Measurements from ENCODE around the gene CRIM1. TPM values are rescaled to one million over a fixed set of nuclear protein-coding genes. Genes with fewer than 3 reads are reported as not detected.

CRIM1 gene
- total and polyA plus RNA-seq, 2 of the 8 experiments (the other 6 are each of a cell fraction or from before 2014, with no cell fraction given) = 9.4 to 28.4 TPM

- Histone ChIP-seq H4K5ac (ENCODE audit: insufficient read length, low read depth, low read length) (no peak overlapping the region), H3K18ac (ENCODE audit: extremely low read depth, low read length) (no peak overlapping the region), H2AK5ac (ENCODE audit: low read depth, low read length) (no peak overlapping the region), H3K27ac (ENCODE audit: low read depth, low read length) (no peak overlapping the region), H3K23me2 (ENCODE audit: low read depth, low read length) (no peaks in the 10 kb centered on the region), H3K79me2 (ENCODE audit: control insufficient read depth in 1 of 2, insufficient read depth in 2 of 2, low read length in 2 of 2) (no peaks in the 10 kb centered on the region), H3K4me3 (ENCODE audit: extremely low read depth in 1 of 4, insufficient read depth in 2 of 4, low read depth in 3 of 4, low read length in 4 of 4) (no peak overlapping the region), H4K8ac (ENCODE audit: extremely low read depth, insufficient read depth, low read length) (no peak overlapping the region), H3K79me1 (ENCODE audit: low read depth, low read length) (no peaks in the 10 kb centered on the region), H3K14ac (ENCODE audit: insufficient read length) (no peak overlapping the region), H3K9me3 (ENCODE audit: insufficient read depth in 2 of 2, low read depth in 1 of 2, low read length in 1 of 2) (no peaks in the 10 kb centered on the region), H2BK12ac (ENCODE audit: low read depth, low read length) (no peak overlapping the region), H3K27me3 (replicated peaks in 1 of 4; ENCODE audit: control insufficient read depth in 3 of 4, extremely low read depth in 1 of 4, insufficient read depth in 3 of 4, low read length in 3 of 4) (no peaks in the 10 kb centered on the region), H3K36me3 (ENCODE audit: control insufficient read depth in 2 of 4, insufficient read depth in 4 of 4, low read length in 3 of 4) (peaks cover 9 to 52% (median 39%) of the 10 kb centered on the region in 4 experiments), H2BK15ac (ENCODE audit: low read length) (no peak overlapping the region), H4K91ac (replicated peaks; ENCODE audit: insufficient read length, low read length) (no peak overlapping the region), H2BK20ac (ENCODE audit: low read length) (no peak overlapping the region), H3K23ac (ENCODE audit: insufficient read length) (no peak overlapping the region), H2AFZ (ENCODE audit: low read length) (no peak overlapping the region), H3K9ac (replicated peaks in 1 of 4; ENCODE audit: extremely low read depth in 1 of 4, low read depth in 3 of 4, low read length in 3 of 4) (no peak overlapping the region), H3K4me1 (replicated peaks in 1 of 4; ENCODE audit: control insufficient read depth in 3 of 4, insufficient read depth in 4 of 4, low read length in 3 of 4) (no peaks in the 10 kb centered on the region), H3K56ac (replicated peaks; ENCODE audit: insufficient read length, low read depth, low read length) (no peak overlapping the region), H3K4me2 (ENCODE audit: insufficient read depth in 1 of 2, low read depth in 2 of 2, low read length in 2 of 2) (no peak overlapping the region), H2BK5ac (ENCODE audit: low read depth, low read length) (no peak overlapping the region), H3K4ac (replicated peaks; ENCODE audit: insufficient read length, low read depth, low read length) (no peak overlapping the region), H2BK120ac (replicated peaks; ENCODE audit: low read depth, low read length) (no peak overlapping the region), H4K20me1 (replicated peaks in 1 of 2; ENCODE audit: control insufficient read depth in 1 of 2, insufficient read depth in 2 of 2, low read length in 2 of 2) (peaks cover 0 to 1% of the 10 kb centered on the region in 2 experiments)
- TF ChIP-seq SP1 (IDR thresholded peaks at IDR 0.05; ENCODE audit: low read depth, low read length) = no peak
- TF ChIP-seq RAD21 (IDR thresholded peaks at IDR 0.05 in 1 of 2, conservative IDR thresholded peaks at IDR 0.05 in 1 of 2; ENCODE audit: low read depth in 2 of 2, low read length in 2 of 2) = no peak
- TF ChIP-seq POLR2AphosphoS5 (IDR thresholded peaks at IDR 0.05; ENCODE audit: low read depth, low read length) = no peak
- no peak for TF ChIP-seq BCL11A (IDR thresholded peaks at IDR 0.05; ENCODE audit: low read depth in 2 of 2, low read length in 2 of 2)
- TF ChIP-seq SIRT6 (IDR thresholded peaks at IDR 0.05; ENCODE audit: low read length) = no peak
- TF ChIP-seq CHD2 (IDR thresholded peaks at IDR 0.05; ENCODE audit: low read length) = no peak
- no peak for TF ChIP-seq PHF8 (conservative IDR thresholded peaks at IDR 0.05; ENCODE audit: low read depth, low read length)
- no peak for TF ChIP-seq ASH2L (IDR thresholded peaks at IDR 0.05; ENCODE audit: low read length)
- TF ChIP-seq, protein P1, sequence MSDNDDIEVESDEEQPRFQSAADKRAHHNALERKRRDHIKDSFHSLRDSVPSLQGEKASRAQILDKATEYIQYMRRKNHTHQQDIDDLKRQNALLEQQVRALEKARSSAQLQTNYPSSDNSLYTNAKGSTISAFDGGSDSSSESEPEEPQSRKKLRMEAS (IDR thresholded peaks at IDR 0.05) = no peak
- TF ChIP-seq CREB1 (IDR thresholded peaks at IDR 0.05) = no peak
- no peak for TF ChIP-seq SAP30 (IDR thresholded peaks at IDR 0.05; ENCODE audit: insufficient read depth, insufficient replicate concordance, low read length)
- TF ChIP-seq SIN3A (conservative IDR thresholded peaks at IDR 0.05 in 1 of 2, IDR thresholded peaks at IDR 0.05 in 1 of 2; ENCODE audit: low read depth in 1 of 2, low read length in 2 of 2) = no peak
- no peak for TF ChIP-seq CEBPB (IDR thresholded peaks at IDR 0.05; ENCODE audit: low read depth, low read length)
- TF ChIP-seq TBP (IDR thresholded peaks at IDR 0.05; ENCODE audit: low read depth, low read length) = no peak
- no peak for TF ChIP-seq BRCA1 (IDR thresholded peaks at IDR 0.05; ENCODE audit: low read depth, low read length)
- DNase-seq (ENCODE audit: low read depth in 1 of 2, low spot score in 2 of 2) = no peak
- no peak for FAIRE-seq
- WGBS, 2 experiments (ENCODE audit: extremely low coverage in 1 of 2, insufficient coverage in 1 of 2, insufficient read length in 1 of 2, insufficient replicate concordance in 2 of 2, low coverage in 1 of 2, low lambda C conversion rate in 2 of 2, missing lambda C conversion rate in 1 of 2) = 87% methylated on average over 4 of the region's 4 CpGs; no CpG with 5 or more reads in 1 of the 2 experiments
- POLR2A ChIA-PET (ENCODE audit: partially characterized antibody) = no interaction called here
- CTCF ChIA-PET (ENCODE audit: partially characterized antibody) = interaction anchor here (0.9 to 1.6 kb wide), 4 partner anchors 8 to 152 kb away, joined by 3 to 4 read pairs (median 4); no protein-coding TSS in a partner anchor
Observed at GRCh38 chr2:36520431-36520830, 164.9 kb downstream of the CRIM1 start.
